Measurements from ENCODE around the gene PPP4R2.

Gene PPP4R2, protein sequence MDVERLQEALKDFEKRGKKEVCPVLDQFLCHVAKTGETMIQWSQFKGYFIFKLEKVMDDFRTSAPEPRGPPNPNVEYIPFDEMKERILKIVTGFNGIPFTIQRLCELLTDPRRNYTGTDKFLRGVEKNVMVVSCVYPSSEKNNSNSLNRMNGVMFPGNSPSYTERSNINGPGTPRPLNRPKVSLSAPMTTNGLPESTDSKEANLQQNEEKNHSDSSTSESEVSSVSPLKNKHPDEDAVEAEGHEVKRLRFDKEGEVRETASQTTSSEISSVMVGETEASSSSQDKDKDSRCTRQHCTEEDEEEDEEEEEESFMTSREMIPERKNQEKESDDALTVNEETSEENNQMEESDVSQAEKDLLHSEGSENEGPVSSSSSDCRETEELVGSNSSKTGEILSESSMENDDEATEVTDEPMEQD

DNA sequence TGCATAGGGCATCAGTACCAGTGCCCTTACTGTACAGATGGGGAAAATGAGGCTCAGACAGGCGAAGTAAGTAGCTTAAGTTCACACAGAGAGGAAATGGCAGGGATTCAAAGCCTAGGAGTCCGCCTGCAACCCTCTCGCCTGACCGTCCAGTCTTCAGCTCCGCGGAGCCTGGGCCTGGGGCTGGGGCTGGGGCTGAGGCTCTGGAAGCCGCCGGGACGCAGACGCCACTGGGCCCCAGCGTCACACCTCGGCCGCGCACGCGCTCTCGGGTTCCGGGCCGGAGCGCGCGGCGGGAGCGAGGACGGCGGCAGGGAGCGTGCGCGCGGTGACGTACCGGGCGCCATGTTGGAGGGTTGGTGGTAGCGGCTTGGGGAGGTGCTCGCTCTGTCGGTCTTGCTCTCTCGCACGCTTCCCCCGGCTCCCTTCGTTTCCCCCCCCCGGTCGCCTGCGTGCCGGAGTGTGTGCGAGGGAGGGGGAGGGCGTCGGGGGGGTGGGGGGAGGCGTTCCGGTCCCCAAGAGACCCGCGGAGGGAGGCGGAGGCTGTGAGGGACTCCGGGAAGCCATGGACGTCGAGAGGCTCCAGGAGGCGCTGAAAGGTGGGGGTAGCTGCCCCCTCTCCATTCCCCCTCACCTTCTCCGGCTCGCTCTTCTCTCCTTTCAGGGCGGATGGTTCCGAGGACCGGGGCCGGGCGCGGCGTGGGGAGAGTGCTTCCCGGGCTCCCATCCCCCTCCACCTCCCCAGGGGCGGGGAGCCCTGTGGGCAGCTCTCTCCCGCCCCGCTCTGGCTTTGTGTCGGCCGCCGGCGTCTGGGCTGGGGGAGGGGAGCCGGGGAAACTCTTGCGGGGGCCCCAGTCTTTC is at the start of gene PPP4R2:
Gene PPP4R2, plus strand, starts transcription at position 339 of the 861 bp plus-strand sequence. Its CDS starts 227 bp downstream, at position 566.
- DNase-seq: peak; percentile 91

DNA sequence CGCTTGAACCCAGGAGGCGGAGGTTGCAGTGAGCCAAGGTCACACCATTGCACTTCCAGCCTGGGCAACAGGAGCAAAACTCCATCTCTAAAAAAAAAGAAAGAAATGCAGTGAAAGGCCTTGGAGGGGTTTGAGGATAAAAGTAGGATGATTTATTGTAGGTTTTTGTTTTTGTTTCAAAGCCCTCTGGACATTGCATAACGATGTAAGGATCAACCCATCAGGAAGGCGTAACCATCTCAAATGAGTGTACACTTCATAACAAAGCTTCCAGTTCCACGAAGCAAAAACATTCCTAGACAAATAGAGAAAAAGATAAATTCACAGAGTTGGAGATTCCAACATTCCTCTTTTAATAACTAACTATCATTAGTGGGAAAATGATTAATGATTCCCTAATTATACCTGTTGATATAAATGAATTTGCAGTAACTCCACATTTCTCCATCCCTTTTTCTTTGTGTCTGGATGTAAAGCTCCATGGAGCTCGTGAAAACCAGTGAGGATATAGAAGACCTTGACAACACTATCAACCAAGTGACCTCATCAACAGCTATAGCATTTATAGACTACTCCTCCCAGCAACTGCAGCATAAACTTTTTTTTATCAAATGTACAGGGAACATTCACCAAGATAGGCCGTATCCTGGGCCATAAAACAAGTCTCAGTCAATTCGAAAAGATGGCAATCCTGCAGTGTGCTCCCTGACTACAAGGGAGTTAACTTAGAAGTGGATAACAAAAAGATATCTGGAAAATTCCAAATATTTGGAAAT is 48.7 kb upstream of the PPP4R2 start:
- DNase-seq: no peak

DNA sequence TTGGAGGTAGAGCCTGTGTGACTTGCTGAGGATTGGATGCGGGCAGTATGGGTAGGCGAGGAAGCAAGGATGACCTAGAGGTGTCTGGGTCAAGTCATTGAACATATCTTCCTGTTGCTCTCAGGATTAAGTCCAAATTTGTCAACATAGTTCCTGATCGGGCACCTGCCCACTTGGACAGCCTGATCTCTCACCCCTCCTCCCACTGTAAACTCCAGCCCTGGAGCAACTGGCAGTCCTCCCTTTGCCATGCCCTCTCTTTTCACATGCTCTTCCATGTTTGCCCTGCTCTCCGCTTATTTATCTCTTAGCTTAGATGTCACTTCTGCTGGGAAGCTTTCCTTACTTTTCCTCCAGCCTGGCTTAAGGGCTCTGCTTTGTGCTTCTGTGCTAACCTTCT is 47.6 kb upstream of the PPP4R2 start:
- DNase-seq: no peak

DNA sequence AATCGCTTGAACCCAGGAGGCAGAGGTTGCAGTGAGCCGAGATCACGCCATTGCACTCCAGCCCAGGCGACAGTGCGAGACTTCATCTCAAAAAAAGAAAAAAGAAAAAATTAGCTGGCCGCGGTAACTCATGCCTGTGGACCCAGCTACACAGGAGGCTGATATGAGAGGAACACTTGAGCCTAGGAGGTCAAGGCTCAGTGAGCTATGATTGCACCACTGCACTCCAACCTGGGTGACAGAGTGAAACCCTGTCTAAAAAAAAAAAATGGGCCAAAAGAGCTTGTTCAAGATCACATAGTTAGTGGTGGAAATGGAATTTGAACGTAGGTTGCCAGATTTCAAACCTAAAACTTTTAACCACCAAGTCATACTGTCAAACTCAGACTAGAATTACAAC is 46.2 kb upstream of the PPP4R2 start:
- no peak for DNase-seq

DNA sequence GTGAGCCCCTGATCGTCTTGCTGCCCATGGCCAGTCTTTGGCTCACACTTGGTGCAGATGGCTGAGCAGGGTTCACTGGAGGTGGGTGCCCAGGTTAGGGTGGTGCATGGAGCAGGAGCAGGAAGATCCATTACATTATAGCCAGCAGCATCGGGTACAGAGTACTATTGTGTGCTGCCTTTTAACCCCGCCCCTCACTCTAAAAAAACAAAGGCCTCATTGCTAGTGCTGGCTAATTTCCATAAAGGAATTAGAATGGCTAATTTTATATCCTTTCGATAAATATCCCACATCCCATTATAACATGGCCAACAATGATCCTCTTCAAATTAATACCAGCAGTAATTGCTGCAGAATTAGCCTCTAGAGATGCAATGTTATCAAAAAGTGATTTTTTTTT is 45.8 kb upstream of the PPP4R2 start:
- DNase-seq: no peak

DNA sequence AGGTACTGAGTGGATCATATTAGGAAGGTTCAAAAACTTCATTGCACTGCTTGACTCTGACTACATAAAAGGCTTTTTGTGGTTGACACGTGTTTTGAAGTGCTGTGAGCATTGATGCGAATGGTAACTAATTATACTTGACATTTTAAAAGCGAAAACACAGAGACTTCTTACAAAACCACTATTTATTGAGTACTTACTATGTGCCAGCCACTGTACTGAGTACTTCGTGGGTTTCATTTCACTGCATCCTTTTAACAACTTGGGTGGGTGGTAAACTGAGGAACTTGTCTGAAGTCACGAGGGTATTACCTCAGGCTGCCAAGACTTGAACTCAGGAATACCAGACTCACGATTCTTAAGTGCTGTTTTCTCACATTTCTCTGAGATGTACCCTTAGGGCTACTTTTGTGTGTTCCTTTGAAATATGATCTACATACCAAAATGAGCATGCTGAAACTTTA is 45.3 kb upstream of the PPP4R2 start:
- DNase-seq: no peak

DNA sequence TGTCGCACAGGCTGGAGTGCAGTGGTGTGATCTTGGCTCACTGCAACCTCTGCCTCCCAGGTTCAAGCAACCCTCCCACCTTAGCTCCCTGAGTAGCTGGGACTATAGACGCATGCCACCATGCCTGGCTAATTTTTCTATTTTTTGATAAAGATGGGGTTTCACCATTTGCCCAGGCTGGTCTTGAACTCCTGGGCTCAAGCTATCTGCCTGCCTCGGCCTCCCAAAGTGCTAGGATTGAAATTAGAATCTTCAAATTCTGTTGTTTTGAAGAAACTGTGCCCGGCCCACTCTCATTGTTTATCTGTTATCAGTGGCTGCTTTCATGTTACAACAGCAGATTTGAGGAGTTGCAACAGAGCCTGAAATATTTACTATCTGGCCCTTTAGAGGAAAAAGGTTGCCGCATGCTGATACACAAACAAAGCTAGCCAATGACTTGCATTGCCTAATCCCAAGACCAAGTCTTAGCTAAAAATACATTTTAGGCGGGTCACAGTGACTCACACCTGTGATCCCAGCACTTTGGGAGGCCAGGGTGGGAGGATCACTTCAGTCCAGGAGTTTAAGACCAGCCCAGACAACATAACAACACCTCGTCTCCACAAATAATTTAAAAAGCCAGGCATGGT is 43.2 kb upstream of the PPP4R2 start:
- no peak for DNase-seq

DNA sequence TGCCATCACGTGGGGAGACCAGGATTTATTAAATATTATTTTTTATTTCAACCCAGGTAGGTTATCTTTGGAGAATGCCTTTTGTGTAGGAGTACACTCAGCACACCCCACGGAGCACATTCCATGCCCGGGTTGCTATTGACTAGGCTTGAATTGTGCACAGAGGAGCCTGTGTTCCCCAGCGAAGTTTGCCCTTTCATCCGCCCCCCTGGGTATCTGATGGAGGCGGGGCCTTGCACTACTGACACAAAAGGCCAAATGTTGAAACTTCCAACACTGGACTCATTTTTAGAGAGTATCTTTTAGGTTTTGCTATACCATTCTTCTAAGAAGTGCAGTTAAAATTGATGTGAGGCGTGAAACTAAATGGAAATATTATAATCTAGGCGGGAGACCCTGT is 39.3 kb upstream of the PPP4R2 start:
- no peak for DNase-seq

DNA sequence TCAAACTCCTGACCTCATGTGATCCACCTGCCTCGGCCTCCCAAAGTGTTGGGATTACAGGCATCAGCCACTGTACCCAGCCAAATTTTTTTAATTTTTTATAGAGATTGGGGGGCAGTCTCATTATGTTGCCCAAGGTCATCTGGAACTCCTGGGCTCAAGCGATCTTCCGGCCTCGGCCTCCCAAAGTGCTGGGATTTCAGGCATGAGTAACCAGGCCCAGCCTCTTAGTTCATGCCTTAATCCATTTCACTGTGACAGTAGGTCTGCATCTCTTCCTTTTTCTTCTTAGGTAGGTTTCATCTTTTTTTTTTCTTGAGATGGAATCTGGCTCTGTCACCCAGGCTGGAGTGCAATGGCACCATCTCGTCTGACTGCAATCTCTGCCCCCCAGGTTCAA is 37.3 kb upstream of the PPP4R2 start:
- no peak for DNase-seq

DNA sequence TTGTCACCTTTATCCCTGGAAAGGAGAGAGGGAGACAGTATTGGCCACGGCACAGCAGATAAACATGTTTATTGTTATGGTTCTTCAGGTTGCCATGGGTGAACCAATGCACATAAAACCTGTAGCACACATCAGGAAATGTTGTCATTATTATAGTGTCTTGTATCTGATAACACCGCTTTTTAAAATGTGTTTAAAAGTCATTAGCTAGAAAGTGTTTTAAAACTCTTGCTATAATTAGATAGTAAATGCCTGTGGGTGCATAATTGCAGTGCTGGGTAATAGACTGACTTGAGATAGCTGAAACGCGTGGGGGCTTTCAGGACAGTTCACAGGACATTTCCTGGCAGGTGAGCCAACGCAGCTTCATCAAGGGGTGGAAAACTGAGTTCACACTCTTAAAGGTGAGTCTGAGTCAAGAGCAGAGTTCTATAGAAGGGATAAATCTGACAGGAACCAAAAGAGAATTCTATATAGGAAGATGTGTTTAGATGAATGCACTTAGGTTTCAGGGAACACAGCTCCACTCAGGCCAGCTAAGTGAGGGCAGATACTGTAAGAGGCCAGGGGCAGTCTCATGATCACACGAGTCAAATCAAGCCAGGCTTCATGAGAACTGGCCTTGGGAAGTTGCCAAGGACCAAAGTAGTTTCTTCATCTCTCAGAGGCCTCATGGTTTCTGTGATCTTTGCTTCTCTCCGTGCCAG is 35.6 kb upstream of the PPP4R2 start:
- peak; percentile 20 for DNase-seq

DNA sequence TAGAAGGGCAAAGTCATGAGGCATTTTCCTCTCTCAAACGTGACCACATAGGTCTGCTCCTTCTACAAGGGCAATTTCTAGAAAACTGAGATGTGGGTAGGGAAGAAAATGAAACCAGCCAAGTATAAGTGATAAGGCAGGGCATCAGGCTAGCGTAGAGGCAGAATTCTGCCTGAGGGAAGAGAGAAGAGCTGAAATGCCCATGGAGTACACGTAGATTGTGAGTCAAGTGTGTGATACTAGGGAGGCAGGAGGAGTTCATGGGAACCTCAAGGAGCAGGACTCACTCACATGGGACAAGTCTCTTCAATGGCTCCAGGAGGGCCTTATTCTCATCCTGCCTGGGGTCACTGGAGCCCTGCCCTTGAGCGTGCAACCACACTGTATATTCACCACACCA is 34.9 kb upstream of the PPP4R2 start:
- no peak for DNase-seq

DNA sequence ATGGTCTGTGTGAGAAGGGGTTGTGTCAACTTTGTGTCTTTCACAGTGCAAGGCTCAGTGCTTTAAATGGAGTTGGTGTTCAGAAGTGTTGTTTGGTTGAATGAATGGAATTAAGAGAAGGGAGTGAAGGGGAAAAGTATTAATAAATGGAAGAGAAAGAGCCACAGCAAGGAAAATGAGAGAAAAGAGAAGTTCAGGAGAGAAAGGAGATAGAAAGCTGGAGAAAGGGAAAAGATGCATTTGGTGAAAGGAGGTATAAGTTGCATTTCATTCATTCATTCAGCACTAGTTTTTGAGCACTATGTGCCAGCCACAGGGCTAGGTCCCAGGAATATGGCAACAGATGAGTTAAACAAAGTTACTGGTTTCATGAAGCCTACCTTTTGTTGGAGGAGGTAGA is 34.3 kb upstream of the PPP4R2 start:
- DNase-seq: no peak

DNA sequence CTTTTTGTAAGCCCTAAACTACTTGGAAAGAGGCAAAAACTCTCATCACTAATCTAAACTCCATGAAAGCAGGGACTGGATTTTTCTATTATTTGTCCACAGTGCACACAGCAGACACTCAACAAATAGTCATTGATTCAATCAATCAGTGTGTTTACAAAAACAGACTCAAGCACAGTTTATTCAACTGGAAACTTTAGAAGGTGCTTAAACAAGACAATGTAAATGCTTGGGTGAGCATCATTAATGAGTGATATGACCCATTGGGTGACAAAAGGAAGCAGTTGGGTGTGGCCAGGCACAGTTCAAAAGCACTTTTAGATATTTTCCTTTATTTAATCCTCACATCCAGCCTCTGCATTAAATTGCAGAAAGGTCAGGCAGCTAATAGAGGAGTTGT is 32.0 kb upstream of the PPP4R2 start:
- DNase-seq: no peak

DNA sequence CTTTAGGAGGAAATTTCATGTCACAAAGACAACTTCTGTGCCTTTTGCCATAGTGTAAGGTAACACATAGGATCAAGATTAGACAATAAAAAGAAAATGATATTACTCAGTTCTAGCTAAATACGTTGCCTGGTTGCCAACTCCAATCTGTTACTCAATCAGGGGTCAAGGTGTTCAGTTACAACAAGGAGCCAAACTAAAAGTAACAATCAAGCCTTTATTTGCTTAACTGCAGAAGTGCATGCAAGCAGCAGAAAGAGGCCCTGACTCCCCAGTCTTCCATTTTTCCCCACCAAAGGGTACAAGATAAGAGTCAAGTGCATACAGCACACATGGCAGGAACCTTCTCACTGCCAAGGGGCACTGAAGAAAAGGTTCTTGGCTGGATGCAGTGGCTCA is 28.3 kb upstream of the PPP4R2 start:
- DNase-seq: no peak

DNA sequence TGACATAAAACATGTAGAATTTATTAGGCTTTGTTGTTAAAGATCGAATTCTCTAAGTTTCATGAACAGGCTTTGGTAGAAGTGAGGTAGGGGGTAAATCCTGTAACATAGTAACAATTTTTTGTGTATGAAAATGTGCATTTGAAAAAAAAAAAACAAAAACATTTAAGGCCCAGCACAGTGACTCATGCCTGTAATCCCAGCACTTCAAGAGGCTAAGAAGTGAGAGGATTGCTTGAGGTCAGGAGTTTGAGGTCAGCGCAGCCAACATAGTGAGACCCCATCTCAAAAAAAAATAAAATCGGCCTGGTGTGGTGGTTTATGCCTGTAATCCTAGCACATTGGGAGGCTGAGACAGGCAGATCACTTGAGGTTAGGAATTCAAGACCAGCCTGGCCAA is 26.8 kb upstream of the PPP4R2 start:
- DNase-seq: no peak

DNA sequence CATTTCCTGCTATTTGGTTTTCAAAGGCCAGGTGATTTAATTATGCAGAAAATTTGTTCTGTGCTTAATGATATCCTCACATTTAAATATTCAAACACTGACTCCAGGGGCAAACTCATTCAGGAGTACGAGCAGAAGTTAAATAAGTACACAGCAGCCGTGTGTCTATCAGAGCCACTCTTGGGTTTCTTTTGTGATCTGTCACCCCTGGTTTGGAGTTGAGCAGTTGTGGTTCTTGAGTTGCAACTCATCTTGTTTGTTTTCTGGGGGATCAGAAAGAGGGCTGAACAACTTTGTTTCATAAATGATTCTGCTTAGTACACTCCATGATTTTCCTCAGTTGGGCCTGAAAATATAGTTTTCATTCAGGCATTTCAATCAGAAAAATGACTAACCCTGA is 25.7 kb upstream of the PPP4R2 start:
- no peak for DNase-seq

DNA sequence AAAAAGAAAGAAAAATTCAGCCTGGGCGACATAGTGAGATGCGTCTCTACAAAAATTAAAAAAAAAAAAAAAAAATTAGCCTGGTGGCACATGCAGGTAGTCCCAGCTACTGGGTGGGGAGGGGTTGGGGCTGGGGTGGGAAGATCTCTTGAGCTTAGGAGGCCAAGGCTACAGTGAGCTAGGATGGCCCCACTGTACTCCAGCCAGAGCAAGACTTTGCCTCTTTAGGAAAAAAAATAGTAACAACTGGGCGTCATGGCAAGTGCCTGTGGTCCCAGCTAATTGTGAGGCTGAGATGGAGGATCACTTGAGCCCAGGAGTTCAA is 23.9 kb upstream of the PPP4R2 start:
- no peak for DNase-seq

DNA sequence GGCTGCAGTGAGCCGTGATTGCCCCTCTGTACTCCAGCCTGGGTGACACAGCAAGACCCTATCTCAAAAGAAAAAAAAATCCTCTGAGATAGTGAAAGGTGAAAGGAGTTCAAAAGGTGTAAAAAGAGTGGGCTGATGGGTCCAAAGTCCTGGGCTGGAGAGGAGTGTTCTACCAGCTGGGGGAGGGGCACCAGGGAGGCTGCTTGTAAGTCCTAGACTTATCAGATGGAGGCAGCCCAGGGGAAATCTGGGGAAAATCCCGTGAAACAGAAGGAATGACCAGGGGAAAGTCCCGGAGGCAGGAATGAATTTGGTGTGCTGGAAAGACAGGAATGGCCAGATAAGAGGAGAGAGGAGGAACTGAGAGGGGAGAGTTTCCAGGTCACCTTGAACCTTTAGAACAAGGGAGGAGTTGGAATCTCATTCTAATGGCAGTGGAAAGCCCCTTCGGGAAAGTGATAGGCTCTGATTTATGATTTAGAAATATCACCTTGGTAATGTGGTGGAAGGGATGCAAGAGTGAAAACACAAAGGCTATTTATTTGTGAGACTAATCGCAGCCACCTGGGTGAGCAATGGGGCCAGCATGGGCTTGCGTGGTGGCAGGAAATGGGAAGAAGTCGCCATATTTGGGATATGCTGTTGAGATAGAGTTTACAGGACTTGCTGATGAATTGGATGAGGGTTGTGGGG is 23.4 kb upstream of the PPP4R2 start:
- peak; percentile 18 for DNase-seq

DNA sequence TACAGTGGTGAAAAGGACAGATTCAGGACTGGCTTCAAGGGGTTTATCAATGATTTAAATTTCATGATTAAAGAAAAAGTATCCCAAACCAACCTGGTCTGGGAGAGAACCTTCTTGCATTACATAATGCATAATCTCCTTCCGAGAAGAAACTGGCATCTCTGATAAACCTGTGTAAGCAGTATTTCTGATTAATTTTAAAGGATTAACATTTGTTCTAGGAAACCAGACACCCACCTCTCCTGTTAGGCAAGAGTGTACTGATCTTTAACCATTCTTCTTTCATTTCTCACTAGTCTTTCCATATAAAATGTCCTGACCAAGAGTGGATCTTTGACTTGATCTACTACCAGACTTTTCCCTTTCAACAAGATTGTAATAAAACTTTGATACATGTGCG is 22.8 kb upstream of the PPP4R2 start:
- no peak for DNase-seq

DNA sequence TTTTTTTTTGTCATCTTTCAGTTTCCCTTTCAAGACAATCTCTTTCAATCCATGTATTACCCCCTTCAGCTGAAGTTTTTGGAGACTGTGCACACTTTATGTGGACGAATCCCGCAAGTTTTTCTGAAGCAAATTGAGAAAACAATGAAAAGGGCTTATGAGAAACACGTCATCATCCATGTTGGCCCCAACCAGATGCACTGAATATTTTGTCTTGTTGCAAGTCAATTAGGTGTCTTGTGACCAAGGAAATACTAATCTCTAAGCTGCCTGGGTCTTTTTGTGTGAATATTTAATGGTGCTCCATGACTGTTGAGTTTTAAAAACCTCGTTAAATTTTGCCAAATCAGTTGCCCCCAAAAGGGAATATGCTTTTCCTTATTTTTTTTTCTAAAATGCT is 21.7 kb upstream of the PPP4R2 start:
- no peak for DNase-seq

DNA sequence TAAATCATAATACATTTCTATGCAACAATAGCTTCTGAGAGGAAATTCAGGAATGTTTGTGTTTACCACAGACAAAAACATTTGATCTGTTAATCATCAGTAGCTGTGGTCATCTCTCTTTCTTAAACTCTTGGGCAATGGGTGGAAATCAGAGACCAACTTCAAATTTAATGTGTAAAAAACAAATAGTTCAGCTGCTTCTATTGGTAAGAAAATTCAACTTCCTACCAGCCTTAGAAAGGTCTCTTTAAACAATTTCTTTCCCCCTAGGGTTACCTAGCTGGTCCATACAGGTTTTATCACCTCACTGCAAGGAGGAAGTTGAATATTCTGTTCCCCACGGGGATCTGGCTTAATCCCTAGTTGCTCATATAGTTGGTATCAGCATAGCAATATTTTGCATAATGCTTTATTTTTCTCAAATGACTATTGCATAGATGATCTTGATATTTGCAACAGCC is 20.3 kb upstream of the PPP4R2 start:
- DNase-seq: peak; percentile 48
